Activated naive CD4-positive, alpha-beta T cell treated with anti-CD3 and anti-CD28 coated beads, Interleukin-2, amount 50 U/mL, for 24 hours (primary cell): ENCODE results near the gene ARHGAP8.

Source experiments
- H3K27ac Mint-ChIP-seq: one replicate; pipeline ENCODE4 v1.8.0; 2021; ENCODE audit warnings: mild to moderate bottlenecking, mixed read lengths
- H3K27me3 Mint-ChIP-seq: one replicate; pipeline ENCODE4 v1.8.0; 2021; ENCODE audit warnings: mixed read lengths
- H3K36me3 Mint-ChIP-seq: one replicate; pipeline ENCODE4 v1.8.0; 2021; ENCODE audit warnings: mixed read lengths
- H3K4me1 Mint-ChIP-seq: one replicate; pipeline ENCODE4 v1.8.0; 2021; ENCODE audit warnings: mixed read lengths
- H3K4me3 Mint-ChIP-seq: one replicate; pipeline ENCODE4 v1.8.0; 2021; ENCODE audit warnings: mild to moderate bottlenecking, mixed read lengths
- H3K9me3 Mint-ChIP-seq: one replicate; pipeline ENCODE4 v1.8.0; 2021; ENCODE audit warnings: mixed read lengths

The ARHGAP8 gene

GRCh38 chr22:44765571-44766285 lies 13.4 kb downstream of the ARHGAP8 start:
- Mint-ChIP-seq H3K4me3 (no peak overlapping the region), H3K36me3 (peaks cover 3% of the 10 kb centered on the region), H3K27me3 (peaks cover 2% of the 10 kb centered on the region), H3K9me3 (peaks cover 7% of the 10 kb centered on the region), H3K4me1 (no peaks in the 10 kb centered on the region), H3K27ac (no peak overlapping the region)

GRCh38 chr22:44773082-44773481 lies 20.7 kb downstream of the ARHGAP8 start:
- Mint-ChIP-seq H3K4me3 (no peak overlapping the region), H3K9me3 (peaks cover 16% of the 10 kb centered on the region), H3K27me3 (no peaks in the 10 kb centered on the region), H3K27ac (no peak overlapping the region), H3K36me3 (no peaks in the 10 kb centered on the region), H3K4me1 (no peaks in the 10 kb centered on the region)

- H3K9me3 Mint-ChIP-seq = peaks cover 16% of the 10 kb centered on the region
- no peaks in the 10 kb centered on the region for H3K36me3 Mint-ChIP-seq
- H3K4me3 Mint-ChIP-seq = no peak overlapping the region
- no peak overlapping the region for H3K27ac Mint-ChIP-seq
- no peaks in the 10 kb centered on the region for H3K4me1 Mint-ChIP-seq
- H3K27me3 Mint-ChIP-seq = no peaks in the 10 kb centered on the region
Observed at GRCh38 chr22:44775862-44776261, 23.5 kb downstream of the ARHGAP8 start.

- Mint-ChIP-seq H3K36me3 (no peaks in the 10 kb centered on the region), H3K27me3 (no peaks in the 10 kb centered on the region), H3K4me1 (no peaks in the 10 kb centered on the region), H3K27ac (no peak overlapping the region), H3K9me3 (peaks cover 16% of the 10 kb centered on the region), H3K4me3 (no peak overlapping the region)
Observed at GRCh38 chr22:44776605-44777363, 24.4 kb downstream of the ARHGAP8 start.

GRCh38 chr22:44777364-44777755 lies 25.0 kb downstream of the ARHGAP8 start:
- H3K9me3 Mint-ChIP-seq = peaks cover 16% of the 10 kb centered on the region
- H3K27me3 Mint-ChIP-seq = no peaks in the 10 kb centered on the region
- H3K36me3 Mint-ChIP-seq = no peaks in the 10 kb centered on the region
- no peak overlapping the region for H3K4me3 Mint-ChIP-seq
- H3K27ac Mint-ChIP-seq = no peak overlapping the region
- H3K4me1 Mint-ChIP-seq = no peaks in the 10 kb centered on the region

GRCh38 chr22:44780876-44781449 lies 28.6 kb downstream of the ARHGAP8 start:
- H3K27me3 Mint-ChIP-seq = peaks cover 5% of the 10 kb centered on the region
- no peaks in the 10 kb centered on the region for H3K36me3 Mint-ChIP-seq
- H3K4me1 Mint-ChIP-seq = no peaks in the 10 kb centered on the region
- no peak overlapping the region for H3K4me3 Mint-ChIP-seq
- no peak overlapping the region for H3K27ac Mint-ChIP-seq
- no peaks in the 10 kb centered on the region for H3K9me3 Mint-ChIP-seq

- H3K4me3 Mint-ChIP-seq = no peak overlapping the region
- no peaks in the 10 kb centered on the region for H3K9me3 Mint-ChIP-seq
- H3K27ac Mint-ChIP-seq = no peak overlapping the region
- H3K36me3 Mint-ChIP-seq = no peaks in the 10 kb centered on the region
- H3K4me1 Mint-ChIP-seq = no peaks in the 10 kb centered on the region
- H3K27me3 Mint-ChIP-seq = peaks cover 5% of the 10 kb centered on the region
Observed at GRCh38 chr22:44782363-44782963, 30.1 kb downstream of the ARHGAP8 start.

GRCh38 chr22:44783091-44783490 lies 30.7 kb downstream of the ARHGAP8 start:
- H3K4me3 Mint-ChIP-seq = no peak overlapping the region
- H3K27me3 Mint-ChIP-seq = peaks cover 5% of the 10 kb centered on the region
- no peaks in the 10 kb centered on the region for H3K4me1 Mint-ChIP-seq
- no peak overlapping the region for H3K27ac Mint-ChIP-seq
- H3K36me3 Mint-ChIP-seq = no peaks in the 10 kb centered on the region
- H3K9me3 Mint-ChIP-seq = no peaks in the 10 kb centered on the region

- H3K27me3 Mint-ChIP-seq = peaks cover 5% of the 10 kb centered on the region
- H3K9me3 Mint-ChIP-seq = no peaks in the 10 kb centered on the region
- H3K27ac Mint-ChIP-seq = no peak overlapping the region
- H3K36me3 Mint-ChIP-seq = no peaks in the 10 kb centered on the region
- no peak overlapping the region for H3K4me3 Mint-ChIP-seq
- no peaks in the 10 kb centered on the region for H3K4me1 Mint-ChIP-seq
Observed at GRCh38 chr22:44783581-44783980, 31.2 kb downstream of the ARHGAP8 start.

GRCh38 chr22:44786136-44786535 lies 33.8 kb downstream of the ARHGAP8 start:
- Mint-ChIP-seq H3K27me3 (peaks cover 5% of the 10 kb centered on the region), H3K4me1 (no peaks in the 10 kb centered on the region), H3K27ac (no peak overlapping the region), H3K36me3 (no peaks in the 10 kb centered on the region), H3K4me3 (no peak overlapping the region), H3K9me3 (no peaks in the 10 kb centered on the region)

GRCh38 chr22:44786610-44787009 lies 34.2 kb downstream of the ARHGAP8 start:
- H3K4me3 Mint-ChIP-seq = no peak overlapping the region
- H3K4me1 Mint-ChIP-seq = no peaks in the 10 kb centered on the region
- no peak overlapping the region for H3K27ac Mint-ChIP-seq
- no peaks in the 10 kb centered on the region for H3K9me3 Mint-ChIP-seq
- peaks cover 5% of the 10 kb centered on the region for H3K27me3 Mint-ChIP-seq
- H3K36me3 Mint-ChIP-seq = no peaks in the 10 kb centered on the region

- Mint-ChIP-seq H3K4me3 (no peak overlapping the region), H3K9me3 (no peaks in the 10 kb centered on the region), H3K27me3 (peaks cover 5% of the 10 kb centered on the region), H3K4me1 (no peaks in the 10 kb centered on the region), H3K36me3 (no peaks in the 10 kb centered on the region), H3K27ac (no peak overlapping the region)
Observed at GRCh38 chr22:44787832-44788231, 35.5 kb downstream of the ARHGAP8 start.

- Mint-ChIP-seq H3K4me3 (no peak overlapping the region), H3K27ac (no peak overlapping the region), H3K4me1 (no peaks in the 10 kb centered on the region), H3K27me3 (no peaks in the 10 kb centered on the region), H3K36me3 (no peaks in the 10 kb centered on the region), H3K9me3 (no peaks in the 10 kb centered on the region)
Observed at GRCh38 chr22:44793106-44793505, 40.7 kb downstream of the ARHGAP8 start.

GRCh38 chr22:44793506-44794172 lies 41.3 kb downstream of the ARHGAP8 start:
- H3K9me3 Mint-ChIP-seq = no peaks in the 10 kb centered on the region
- no peaks in the 10 kb centered on the region for H3K4me1 Mint-ChIP-seq
- H3K4me3 Mint-ChIP-seq = no peak overlapping the region
- no peaks in the 10 kb centered on the region for H3K36me3 Mint-ChIP-seq
- H3K27me3 Mint-ChIP-seq = no peaks in the 10 kb centered on the region
- no peak overlapping the region for H3K27ac Mint-ChIP-seq
